ENCODE measurements around the gene PBXIP1. TPM values are rescaled to one million over a fixed set of nuclear protein-coding genes. Genes with fewer than 3 reads are reported as not detected.

Gene PBXIP1
- total and polyA plus RNA-seq, 10 of the 15 experiments (the other 5 are each of a cell fraction or from before 2014, with no cell fraction given): 0.63 to 25.6 (median 15.4) TPM

DNA sequence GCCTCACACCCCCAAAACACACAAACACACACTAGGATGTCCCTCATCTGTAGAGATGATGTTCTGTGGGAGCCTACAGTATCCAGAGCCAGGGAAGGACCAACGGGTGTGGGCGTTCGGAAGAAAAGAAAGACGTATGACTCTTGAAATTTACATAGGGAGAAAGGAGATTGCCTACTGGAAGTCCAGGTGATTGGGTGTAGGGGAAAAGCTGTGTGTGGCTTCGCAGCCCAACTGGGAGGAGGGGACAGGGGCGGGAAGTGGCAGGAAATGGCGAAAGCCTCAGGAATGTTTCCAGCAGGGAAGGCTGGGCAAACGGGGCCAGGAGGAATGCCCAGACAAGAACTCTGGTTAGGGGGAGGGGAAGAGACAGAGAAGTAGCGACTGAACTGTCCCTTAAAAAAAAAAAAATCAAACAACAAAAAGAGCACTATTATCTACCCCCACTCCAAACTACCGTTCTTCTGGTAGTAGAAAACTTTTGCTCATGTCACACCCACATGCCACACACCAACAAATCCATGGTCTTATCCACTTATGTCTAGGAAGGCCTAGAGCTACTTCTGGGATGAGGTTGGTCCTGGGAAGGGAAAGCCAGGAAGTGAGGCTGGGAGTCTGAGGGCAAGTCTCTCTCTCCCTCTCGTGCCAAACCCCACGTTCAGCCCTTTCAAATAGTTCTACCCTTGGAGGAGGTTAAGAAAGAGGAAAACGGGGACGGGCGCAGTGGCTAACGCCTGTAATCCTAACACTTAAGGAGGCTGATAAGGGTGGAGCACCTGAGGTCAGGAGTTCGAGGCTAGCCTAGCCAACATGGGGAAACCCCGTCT, 16.8 kb upstream of the PBXIP1 start:
- ChIA-PET SMC1A (ENCODE audit: uncharacterized antibody, unreplicated experiment) (interaction anchor here (0.6 to 5.4 kb wide), 11 partner anchors 9 to 103 kb away, joined by 3 to 30 read pairs (median 4); partner anchors contain the start of genes FLAD1, KCNN3 and PBXIP1), POLR2A (interaction anchor here (0.6 to 9.8 kb wide), 15 partner anchors 8 to 1274 kb away, joined by 3 to 140 read pairs (median 4); partner anchors contain the start of genes FLAD1, PBXIP1, PMVK and PYGO2), RAD21 (ENCODE audit: unreplicated experiment) (interaction anchor here (0.9 to 2.8 kb wide), 9 partner anchors 10 to 103 kb away, joined by 3 to 20 read pairs (median 8); partner anchors contain the start of genes FLAD1, KCNN3, PBXIP1 and PYGO2), CTCF (interaction anchor here (0.7 to 20.6 kb wide), 11 partner anchors 8 to 225 kb away, joined by 3 to 226 read pairs (median 4); partner anchors contain the start of genes FLAD1, LENEP and ZBTB7B)
- peak overlapping the region; percentile 88 for H3K4me2 ChIP-seq (ENCODE audit: control insufficient read depth, insufficient read depth)
- in situ Hi-C loops (cut with MboI): no loop called here
- H3K9ac ChIP-seq (ENCODE audit: control insufficient read depth, insufficient read depth, low read length): peak overlapping the region; percentile 93
- DNase-seq (ENCODE audit: low read depth, low spot score) (no peak), ATAC-seq (no peak), FAIRE-seq (no peak)
- H2AFZ ChIP-seq (ENCODE audit: control insufficient read depth, low read depth, low read length): no peak overlapping the region
- H3K36me3 ChIP-seq (ENCODE audit: control insufficient read depth in 2 of 2, insufficient read depth in 2 of 2, low read length in 1 of 2): peaks cover 0 to 7% of the 10 kb centered on the region in 2 experiments; a peak in 2 of 4 replicates
- TF ChIP-seq, protein P1, sequence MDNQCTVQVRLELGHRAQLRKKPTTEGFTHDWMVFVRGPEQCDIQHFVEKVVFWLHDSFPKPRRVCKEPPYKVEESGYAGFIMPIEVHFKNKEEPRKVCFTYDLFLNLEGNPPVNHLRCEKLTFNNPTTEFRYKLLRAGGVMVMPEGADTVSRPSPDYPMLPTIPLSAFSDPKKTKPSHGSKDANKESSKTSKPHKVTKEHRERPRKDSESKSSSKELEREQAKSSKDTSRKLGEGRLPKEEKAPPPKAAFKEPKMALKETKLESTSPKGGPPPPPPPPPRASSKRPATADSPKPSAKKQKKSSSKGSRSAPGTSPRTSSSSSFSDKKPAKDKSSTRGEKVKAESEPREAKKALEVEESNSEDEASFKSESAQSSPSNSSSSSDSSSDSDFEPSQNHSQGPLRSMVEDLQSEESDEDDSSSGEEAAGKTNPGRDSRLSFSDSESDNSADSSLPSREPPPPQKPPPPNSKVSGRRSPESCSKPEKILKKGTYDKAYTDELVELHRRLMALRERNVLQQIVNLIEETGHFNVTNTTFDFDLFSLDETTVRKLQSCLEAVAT (IDR thresholded peaks at IDR 0.05): no peak
- TF ChIP-seq SMC3 (IDR thresholded peaks at IDR 0.05; ENCODE audit: borderline replicate concordance, low read length) (no peak), RBBP5 (conservative IDR thresholded peaks at IDR 0.05) (no peak), KDM1A (IDR thresholded peaks at IDR 0.05; ENCODE audit: borderline replicate concordance) (no peak), ZNF384 (IDR thresholded peaks at IDR 0.05; ENCODE audit: borderline replicate concordance, low read depth, low read length) (no peak), YBX1 (IDR thresholded peaks at IDR 0.05) (no peak), PAX8 (IDR thresholded peaks at IDR 0.05) (no peak), TARDBP (IDR thresholded peaks at IDR 0.05; ENCODE audit: borderline replicate concordance) (no peak), NR2C1 (IDR thresholded peaks at IDR 0.05) (no peak), NRF1 (conservative IDR thresholded peaks at IDR 0.05; ENCODE audit: low read depth, low read length) (no peak)
- TF ChIP-seq, protein P2, sequence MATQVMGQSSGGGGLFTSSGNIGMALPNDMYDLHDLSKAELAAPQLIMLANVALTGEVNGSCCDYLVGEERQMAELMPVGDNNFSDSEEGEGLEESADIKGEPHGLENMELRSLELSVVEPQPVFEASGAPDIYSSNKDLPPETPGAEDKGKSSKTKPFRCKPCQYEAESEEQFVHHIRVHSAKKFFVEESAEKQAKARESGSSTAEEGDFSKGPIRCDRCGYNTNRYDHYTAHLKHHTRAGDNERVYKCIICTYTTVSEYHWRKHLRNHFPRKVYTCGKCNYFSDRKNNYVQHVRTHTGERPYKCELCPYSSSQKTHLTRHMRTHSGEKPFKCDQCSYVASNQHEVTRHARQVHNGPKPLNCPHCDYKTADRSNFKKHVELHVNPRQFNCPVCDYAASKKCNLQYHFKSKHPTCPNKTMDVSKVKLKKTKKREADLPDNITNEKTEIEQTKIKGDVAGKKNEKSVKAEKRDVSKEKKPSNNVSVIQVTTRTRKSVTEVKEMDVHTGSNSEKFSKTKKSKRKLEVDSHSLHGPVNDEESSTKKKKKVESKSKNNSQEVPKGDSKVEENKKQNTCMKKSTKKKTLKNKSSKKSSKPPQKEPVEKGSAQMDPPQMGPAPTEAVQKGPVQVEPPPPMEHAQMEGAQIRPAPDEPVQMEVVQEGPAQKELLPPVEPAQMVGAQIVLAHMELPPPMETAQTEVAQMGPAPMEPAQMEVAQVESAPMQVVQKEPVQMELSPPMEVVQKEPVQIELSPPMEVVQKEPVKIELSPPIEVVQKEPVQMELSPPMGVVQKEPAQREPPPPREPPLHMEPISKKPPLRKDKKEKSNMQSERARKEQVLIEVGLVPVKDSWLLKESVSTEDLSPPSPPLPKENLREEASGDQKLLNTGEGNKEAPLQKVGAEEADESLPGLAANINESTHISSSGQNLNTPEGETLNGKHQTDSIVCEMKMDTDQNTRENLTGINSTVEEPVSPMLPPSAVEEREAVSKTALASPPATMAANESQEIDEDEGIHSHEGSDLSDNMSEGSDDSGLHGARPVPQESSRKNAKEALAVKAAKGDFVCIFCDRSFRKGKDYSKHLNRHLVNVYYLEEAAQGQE (IDR thresholded peaks at IDR 0.05; ENCODE audit: low read depth, low read length): no peak
- H3K27ac ChIP-seq (ENCODE audit: control insufficient read depth, insufficient read depth): no peak overlapping the region; the same call in 1 of the 2 replicates
- peak overlapping the region; percentile 61 for H3K4me3 ChIP-seq
- H3K79me2 ChIP-seq (ENCODE audit: control insufficient read depth, insufficient read depth, low read length): peaks cover 70% of the 10 kb centered on the region
- no peaks in the 10 kb centered on the region for H4K20me1 ChIP-seq (ENCODE audit: control insufficient read depth, insufficient read depth)
- BruUV-seq (replicated peaks): TSS peak; percentile 56
- peaks cover 31% of the 10 kb centered on the region for H3K4me1 ChIP-seq (ENCODE audit: control insufficient read depth, insufficient read depth, low read length)
- no peaks in the 10 kb centered on the region for H3K9me3 ChIP-seq (replicated peaks; ENCODE audit: control insufficient read depth, insufficient read depth, low read length)
- intact Hi-C loops (cut with micrococcal nuclease; ENCODE audit: unreplicated experiment): loop anchor here (5.0 kb wide), 1 partner anchor 90 kb away; the partner anchor contains the start of gene EFNA4
- H3K27me3 ChIP-seq (replicated peaks in 1 of 2; ENCODE audit: control insufficient read depth in 2 of 2, insufficient read depth in 2 of 2, low read length in 1 of 2): no peaks in the 10 kb centered on the region
- 71% methylated on average over 17 of the region's 18 CpGs for WGBS (ENCODE audit: insufficient coverage, insufficient replicate concordance, low lambda C conversion rate, missing lambda C conversion rate)
